H9 (cell line): Measurements from ENCODE around the gene PLXNC1. TPM values are rescaled to one million over a fixed set of nuclear protein-coding genes. Genes with fewer than 3 reads are reported as not detected.

Experiments used
- DNase-seq: peaks from one replicate; pipeline ENCODE4 v3.0.0-alpha.2; 2017
- H2AFZ ChIP-seq: one replicate; pipeline ENCODE4 v1.6.1; 2013; ENCODE audit warnings: mild to moderate bottlenecking, low read length, control low read depth, moderate library complexity
- H2AK5ac ChIP-seq: 2 replicates; pipeline ENCODE4 v1.6.1; 2013; ENCODE audit warnings: low read length, control low read depth, mixed read lengths; ENCODE audit not compliant: insufficient read length
- H2BK120ac ChIP-seq: one replicate; pipeline ENCODE4 v1.6.1; 2013; ENCODE audit warnings: low read depth, mild to moderate bottlenecking, low read length, control low read depth, inconsistent platforms; ENCODE audit not compliant: poor library complexity, severe bottlenecking
- H2BK12ac ChIP-seq: 2 replicates; pipeline ENCODE4 v1.6.1; 2013; ENCODE audit warnings: low read length, control low read depth, mixed read lengths, low read depth; ENCODE audit not compliant: insufficient read length
- H2BK15ac ChIP-seq: 2 replicates; pipeline ENCODE4 v1.6.1; 2013; ENCODE audit warnings: low read depth, low read length, control low read depth
- H2BK20ac ChIP-seq: one replicate; pipeline ENCODE4 v1.6.1; 2013; ENCODE audit warnings: low read depth, mild to moderate bottlenecking, low read length, control low read depth, inconsistent platforms; ENCODE audit not compliant: poor library complexity, severe bottlenecking
- H2BK5ac ChIP-seq: 2 replicates; pipeline ENCODE4 v1.6.1; 2013; ENCODE audit warnings: low read length, control low read depth, mixed read lengths; ENCODE audit not compliant: insufficient read length
- H3K14ac ChIP-seq: 2 replicates; pipeline ENCODE4 v1.6.1; 2013; ENCODE audit warnings: low read length, control low read depth; ENCODE audit not compliant: insufficient read depth
- H3K18ac ChIP-seq: 2 replicates; pipeline ENCODE4 v1.6.1; 2013; ENCODE audit warnings: low read depth, mild to moderate bottlenecking, mixed read lengths, low read length, control low read depth; ENCODE audit not compliant: insufficient read length
- H3K23ac ChIP-seq: 2 replicates; pipeline ENCODE4 v1.6.1; 2013; ENCODE audit warnings: low read length, control low read depth, mixed read lengths, low read depth; ENCODE audit not compliant: insufficient read length
- H3K23me2 ChIP-seq: 2 replicates; pipeline ENCODE4 v1.6.1; 2013; ENCODE audit warnings: low read depth, mild to moderate bottlenecking, mixed read lengths, low read length, control low read depth; ENCODE audit not compliant: insufficient read length, poor library complexity, severe bottlenecking
- H3K27ac ChIP-seq: 2 replicates; pipeline ENCODE4 v1.5.1; 2013; ENCODE audit warnings: low read length, control low read depth, mixed read lengths, low read depth; ENCODE audit not compliant: insufficient read length
- H3K27me3 ChIP-seq: 2 replicates; pipeline ENCODE4 v1.6.1; 2013; ENCODE audit warnings: low read length, control low read depth, inconsistent platforms; ENCODE audit not compliant: insufficient read depth
- H3K4ac ChIP-seq: 2 replicates; pipeline ENCODE4 v1.6.1; 2013; ENCODE audit warnings: low read depth, mild to moderate bottlenecking, control low read depth, inconsistent platforms, low read length, moderate library complexity
- H3K4me1 ChIP-seq: 2 replicates; pipeline ENCODE4 v1.6.1; 2013; ENCODE audit warnings: low read length, control low read depth, inconsistent platforms; ENCODE audit not compliant: insufficient read depth
- H3K4me2 ChIP-seq: 2 replicates; pipeline ENCODE4 v1.6.1; 2013; ENCODE audit warnings: low read length, control low read depth, mixed read lengths; ENCODE audit not compliant: insufficient read length, insufficient read depth
- H3K56ac ChIP-seq: 2 replicates; pipeline ENCODE4 v1.6.1; 2013; ENCODE audit warnings: low read depth, mild to moderate bottlenecking, mixed read lengths, low read length, control low read depth; ENCODE audit not compliant: insufficient read length
- H3K79me1 ChIP-seq: 2 replicates; pipeline ENCODE4 v1.6.1; 2013; ENCODE audit warnings: low read depth, mild to moderate bottlenecking, moderate library complexity, low read length, control low read depth, inconsistent platforms; ENCODE audit not compliant: insufficient read depth, poor library complexity, severe bottlenecking
- H3K79me2 ChIP-seq: 2 replicates; pipeline ENCODE4 v1.6.1; 2013; ENCODE audit warnings: low read length, control low read depth, inconsistent platforms; ENCODE audit not compliant: insufficient read depth
- H3K9ac ChIP-seq: 2 replicates; pipeline ENCODE4 v1.6.1; 2013; ENCODE audit warnings: low read length, control low read depth, mixed read lengths; ENCODE audit not compliant: insufficient read length; ENCODE audit errors: extremely low read depth
- H3K9me3 ChIP-seq: one replicate; pipeline ENCODE4 v1.6.1; 2013; ENCODE audit warnings: low read depth, low read length, inconsistent platforms; ENCODE audit not compliant: control insufficient read depth
- H3T11ph ChIP-seq: one replicate; pipeline ENCODE4 v1.6.1; 2013; ENCODE audit warnings: mild to moderate bottlenecking, low read length, control low read depth, inconsistent platforms
- H4K20me1 ChIP-seq: one replicate; pipeline ENCODE4 v1.6.1; 2013; ENCODE audit not compliant: control insufficient read depth, insufficient read length, insufficient read depth
- H4K5ac ChIP-seq: 2 replicates; pipeline ENCODE4 v1.6.1; 2013; ENCODE audit warnings: low read depth, mild to moderate bottlenecking, mixed read lengths, low read length, control low read depth; ENCODE audit not compliant: insufficient read length
- H4K8ac ChIP-seq: replicated peaks from 2 replicates; pipeline ENCODE4 v1.6.1; 2013; ENCODE audit warnings: low read length, control low read depth, mixed read lengths, low read depth; ENCODE audit not compliant: insufficient read length
- H4K91ac ChIP-seq: 2 replicates; pipeline ENCODE4 v1.6.1; 2013; ENCODE audit warnings: low read depth, mild to moderate bottlenecking, moderate library complexity, mixed read lengths, low read length, control low read depth; ENCODE audit not compliant: insufficient read length
- H3K27ac Mint-ChIP-seq, 3 experiments: 2 replicates in 2 of 3; 3 replicates in 1 of 3; pipeline ENCODE4 v1.8.0; 2020 to 2021; ENCODE audit warnings: mixed read lengths in 3 of 3, mild to moderate bottlenecking in 1 of 3, moderate library complexity in 1 of 3
- H3K27me3 Mint-ChIP-seq: 2 replicates; pipeline ENCODE4 v1.8.0; 2021; ENCODE audit warnings: low read depth, mild to moderate bottlenecking, moderate library complexity, mixed read lengths
- H3K36me3 Mint-ChIP-seq, 3 experiments: 2 replicates in 2 of 3; 3 replicates in 1 of 3; pipeline ENCODE4 v1.8.0; 2020 to 2021; ENCODE audit warnings: low read depth in 3 of 3, mixed read lengths in 3 of 3; ENCODE audit not compliant: insufficient read depth in 1 of 3
- H3K4me1 Mint-ChIP-seq, 2 experiments: 2 replicates each; pipeline ENCODE4 v1.8.0; 2020; ENCODE audit warnings: mixed read lengths in 2 of 2
- H3K4me3 Mint-ChIP-seq, 2 experiments: 2 replicates in 1 of 2; 3 replicates in 1 of 2; pipeline ENCODE4 v1.8.0; 2020 to 2021; ENCODE audit warnings: mild to moderate bottlenecking in 2 of 2, mixed read lengths in 2 of 2, moderate library complexity in 1 of 2
- H3K9me3 Mint-ChIP-seq, 2 experiments: 2 replicates in 1 of 2; 3 replicates in 1 of 2; pipeline ENCODE4 v1.8.0; 2020; ENCODE audit warnings: mild to moderate bottlenecking in 2 of 2, mixed read lengths in 2 of 2, moderate library complexity in 1 of 2
- CTCF ChIP-seq: fragments of 200-600 bp; sonication (generic); conservative IDR thresholded peaks from 3 replicates; pipeline ENCODE4 v1.8.0; 2021; ENCODE audit warnings: antibody characterized with exemption, mild to moderate bottlenecking
- WGBS: extraction: QIAGEN DNeasy Blood & Tissue Kit; methylation state at CpG from one replicate; pipeline ENCODE4 v1.1.7; 2013; ENCODE audit warnings: missing lambda C conversion rate, low lambda C conversion rate, mixed read lengths; ENCODE audit not compliant: insufficient read length; ENCODE audit errors: extremely low coverage; 5-methylcytosine and 5-hydroxymethylcytosine counted together
- total RNA-seq: library from RNA; stranded (reverse); gene quantifications from 2 replicates; pipeline ENCODE4 v1.2.1, GENCODE V29; 2021

PLXNC1 gene
- total RNA-seq, 1 experiment from 2014 or later: 1.2 TPM

GRCh38 chr12:94099632-94100031 lies 48.7 kb upstream of the PLXNC1 start:
- Histone ChIP-seq H2AK5ac (no peak overlapping the region), H2BK120ac (no peak overlapping the region), H3K4me1 (0 out of 2 replicates have a peak, but pooled peaks cover 2% of the 10 kb centered on the region), H4K91ac (no peak overlapping the region), H3K27me3 (peaks cover 2% of the 10 kb centered on the region; the same call in 1 of the 2 replicates), H3K9me3 (no peaks in the 10 kb centered on the region), H4K5ac (no peak overlapping the region), H3K9ac (no peak overlapping the region), H2BK5ac (no peak overlapping the region), H3K14ac (no peak overlapping the region), H3K23me2 (peaks cover 8% of the 10 kb centered on the region), H2BK15ac (no peak overlapping the region), H4K20me1 (no peaks in the 10 kb centered on the region), H3K79me1 (no peaks in the 10 kb centered on the region), H3T11ph (no peak overlapping the region), H3K27ac (no peak overlapping the region), H3K56ac (no peak overlapping the region), H3K4ac (no peak overlapping the region), H4K8ac (no peak overlapping the region), H3K18ac (no peak overlapping the region), H2BK12ac (no peak overlapping the region), H3K79me2 (no peaks in the 10 kb centered on the region), H2BK20ac (no peak overlapping the region), H3K4me2 (no peak overlapping the region), H2AFZ (no peak overlapping the region), H3K23ac (no peak overlapping the region)
- no peaks in the 10 kb centered on the region; a peak in 1 of 5 replicates for H3K9me3 Mint-ChIP-seq
- H3K36me3 Mint-ChIP-seq: no peaks in the 10 kb centered on the region
- WGBS: no CpG with 5 or more reads among the region's 10 CpGs
- peaks cover 10 to 22% of the 10 kb centered on the region in 2 experiments for H3K4me1 Mint-ChIP-seq
- H3K27me3 Mint-ChIP-seq: peaks cover 43% of the 10 kb centered on the region
- no peak for DNase-seq
- no peak for TF ChIP-seq CTCF
- no peak overlapping the region for H3K27ac Mint-ChIP-seq
- no peak overlapping the region for H3K4me3 Mint-ChIP-seq
